Measurements from ENCODE around the gene GJA3. TPM values are rescaled to one million over a fixed set of nuclear protein-coding genes. Genes with fewer than 3 reads are reported as not detected.

The GJA3 gene
- total RNA-seq, 1 experiment from 2014 or later = 0.92 TPM

DNA sequence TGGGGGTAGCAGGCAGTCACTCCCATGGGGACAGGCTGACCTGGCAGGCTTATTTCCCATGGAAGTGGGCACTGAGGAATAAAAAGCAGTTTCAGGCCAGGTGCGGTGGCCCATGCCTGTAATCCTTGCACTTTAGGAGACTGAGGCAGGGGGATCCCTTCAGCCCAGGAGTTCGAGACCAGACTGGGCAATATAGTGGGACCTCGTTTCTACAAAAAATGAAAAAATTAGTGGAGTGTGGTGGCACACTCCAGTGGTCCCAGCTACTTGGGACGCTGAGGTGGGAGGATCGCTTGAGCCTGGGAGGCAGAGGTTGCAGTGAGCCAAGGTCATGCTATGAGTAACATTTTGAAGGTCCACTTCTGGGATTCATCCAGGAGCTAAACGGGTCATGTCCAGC lies 25.9 kb upstream of the GJA3 start:
- peaks cover 44% of the 10 kb centered on the region for H3K27me3 Mint-ChIP-seq (ENCODE audit: low read depth)

More for the DNA sequence above, 25.9 kb upstream of the GJA3 start:
- Mint-ChIP-seq H3K4me1 (peaks cover 2 to 5% of the 10 kb centered on the region in 2 experiments; a peak in 3 of 4 replicates), H3K9me3 (0 out of 5 replicates have a peak, but pooled peaks cover 0 to 2% of the 10 kb centered on the region in 2 experiments), H3K4me3 (no peak overlapping the region), H3K36me3 (ENCODE audit: insufficient read depth in 1 of 3, low read depth in 3 of 3) (no peaks in the 10 kb centered on the region), H3K27ac (no peak overlapping the region)
- Histone ChIP-seq H2BK12ac (ENCODE audit: insufficient read length, low read depth, low read length) (no peak overlapping the region), H3K27me3 (ENCODE audit: insufficient read depth, low read length) (peaks cover 21% of the 10 kb centered on the region), H2BK15ac (ENCODE audit: low read depth, low read length) (no peak overlapping the region), H3K18ac (ENCODE audit: insufficient read length, low read depth, low read length) (no peak overlapping the region), H4K8ac (replicated peaks; ENCODE audit: insufficient read length, low read depth, low read length) (no peak overlapping the region), H3K9ac (ENCODE audit: extremely low read depth, insufficient read length, low read length) (no peak overlapping the region), H3K27ac (ENCODE audit: insufficient read length, low read depth, low read length) (no peak overlapping the region), H2AK5ac (ENCODE audit: insufficient read length, low read length) (no peak overlapping the region), H2AFZ (ENCODE audit: low read length) (no peak overlapping the region), H3K56ac (ENCODE audit: insufficient read length, low read depth, low read length) (no peak overlapping the region), H2BK5ac (ENCODE audit: insufficient read length, low read length) (no peak overlapping the region), H3K23ac (ENCODE audit: insufficient read length, low read depth, low read length) (no peak overlapping the region), H4K91ac (ENCODE audit: insufficient read length, low read depth, low read length) (no peak overlapping the region), H4K5ac (ENCODE audit: insufficient read length, low read depth, low read length) (no peak overlapping the region), H3K4me2 (ENCODE audit: insufficient read depth, insufficient read length, low read length) (no peak overlapping the region), H3K79me2 (ENCODE audit: insufficient read depth, low read length) (no peaks in the 10 kb centered on the region), H2BK120ac (ENCODE audit: low read depth, low read length, poor library complexity, severe bottlenecking) (no peak overlapping the region), H3K4ac (ENCODE audit: low read depth, low read length) (no peak overlapping the region), H3T11ph (ENCODE audit: low read length) (no peak overlapping the region), H3K79me1 (ENCODE audit: insufficient read depth, low read depth, low read length, poor library complexity, severe bottlenecking) (no peaks in the 10 kb centered on the region), H4K20me1 (ENCODE audit: control insufficient read depth, insufficient read depth, insufficient read length) (peaks cover 2% of the 10 kb centered on the region), H3K14ac (ENCODE audit: insufficient read depth, low read length) (no peak overlapping the region), H2BK20ac (ENCODE audit: low read depth, low read length, poor library complexity, severe bottlenecking) (no peak overlapping the region), H3K9me3 (ENCODE audit: control insufficient read depth, low read depth, low read length) (no peaks in the 10 kb centered on the region), H3K4me1 (ENCODE audit: insufficient read depth, low read length) (no peaks in the 10 kb centered on the region), H3K23me2 (ENCODE audit: insufficient read length, low read depth, low read length, poor library complexity, severe bottlenecking) (peaks cover 2% of the 10 kb centered on the region)
- no CpG with 5 or more reads among the region's 6 CpGs for WGBS (ENCODE audit: extremely low coverage, insufficient read length, low lambda C conversion rate)
- TF ChIP-seq, protein P1, sequence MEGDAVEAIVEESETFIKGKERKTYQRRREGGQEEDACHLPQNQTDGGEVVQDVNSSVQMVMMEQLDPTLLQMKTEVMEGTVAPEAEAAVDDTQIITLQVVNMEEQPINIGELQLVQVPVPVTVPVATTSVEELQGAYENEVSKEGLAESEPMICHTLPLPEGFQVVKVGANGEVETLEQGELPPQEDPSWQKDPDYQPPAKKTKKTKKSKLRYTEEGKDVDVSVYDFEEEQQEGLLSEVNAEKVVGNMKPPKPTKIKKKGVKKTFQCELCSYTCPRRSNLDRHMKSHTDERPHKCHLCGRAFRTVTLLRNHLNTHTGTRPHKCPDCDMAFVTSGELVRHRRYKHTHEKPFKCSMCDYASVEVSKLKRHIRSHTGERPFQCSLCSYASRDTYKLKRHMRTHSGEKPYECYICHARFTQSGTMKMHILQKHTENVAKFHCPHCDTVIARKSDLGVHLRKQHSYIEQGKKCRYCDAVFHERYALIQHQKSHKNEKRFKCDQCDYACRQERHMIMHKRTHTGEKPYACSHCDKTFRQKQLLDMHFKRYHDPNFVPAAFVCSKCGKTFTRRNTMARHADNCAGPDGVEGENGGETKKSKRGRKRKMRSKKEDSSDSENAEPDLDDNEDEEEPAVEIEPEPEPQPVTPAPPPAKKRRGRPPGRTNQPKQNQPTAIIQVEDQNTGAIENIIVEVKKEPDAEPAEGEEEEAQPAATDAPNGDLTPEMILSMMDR (conservative IDR thresholded peaks at IDR 0.05) = no peak
- DNase-seq = no peak
